NCI-H2107 (cell line): ENCODE data around the gene FDX2.

Experiments
- DNase-seq: peaks from one replicate; lab custom pipeline; 2025; lab: John Stamatoyannopoulos, UW

The FDX2 gene

DNA sequence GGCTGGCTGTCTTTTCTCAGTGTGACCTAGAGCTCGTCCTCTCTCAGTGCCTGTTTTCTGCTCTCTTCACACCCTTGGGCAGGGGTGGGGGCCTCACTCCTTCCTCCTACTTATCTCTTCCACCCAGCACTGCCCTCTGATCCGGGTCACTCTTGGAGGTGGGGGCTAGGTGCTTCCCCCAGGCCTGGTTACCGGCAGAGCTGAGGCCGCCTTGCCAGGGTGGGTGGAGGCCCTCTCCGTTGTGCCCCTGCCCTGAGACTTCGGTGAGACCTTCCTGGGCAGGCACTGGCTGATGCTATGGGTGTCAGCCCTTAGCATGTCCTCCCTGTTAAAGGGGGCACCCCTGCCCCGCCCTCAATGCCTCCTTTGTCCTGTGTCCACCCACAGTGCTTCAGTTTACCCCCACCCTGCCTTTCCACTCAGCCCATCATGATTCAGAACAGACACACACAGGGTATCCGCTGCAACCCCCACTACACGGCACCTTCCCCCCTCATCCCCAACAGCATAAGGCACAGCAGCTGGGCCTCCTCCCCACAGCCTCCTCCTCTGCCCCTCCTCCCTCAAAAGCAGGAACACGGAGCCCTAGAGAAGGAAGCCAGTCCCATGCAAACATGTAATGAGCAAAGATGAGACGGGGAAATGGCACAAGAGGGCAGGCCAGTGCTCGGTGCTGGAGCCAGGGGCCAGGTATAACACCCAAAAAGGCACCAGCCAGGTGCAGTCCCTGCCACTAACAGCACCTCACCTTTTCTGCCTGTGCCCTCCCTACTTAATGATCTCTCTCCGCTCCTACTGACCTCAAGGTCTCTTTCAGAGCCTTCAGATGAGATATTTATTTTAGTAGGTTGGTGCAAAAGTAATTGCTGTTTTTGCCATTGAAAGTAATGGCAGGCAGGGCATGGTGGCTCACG lies 16.0 kb downstream of the FDX2 start:
- DNase-seq: no peak

DNA sequence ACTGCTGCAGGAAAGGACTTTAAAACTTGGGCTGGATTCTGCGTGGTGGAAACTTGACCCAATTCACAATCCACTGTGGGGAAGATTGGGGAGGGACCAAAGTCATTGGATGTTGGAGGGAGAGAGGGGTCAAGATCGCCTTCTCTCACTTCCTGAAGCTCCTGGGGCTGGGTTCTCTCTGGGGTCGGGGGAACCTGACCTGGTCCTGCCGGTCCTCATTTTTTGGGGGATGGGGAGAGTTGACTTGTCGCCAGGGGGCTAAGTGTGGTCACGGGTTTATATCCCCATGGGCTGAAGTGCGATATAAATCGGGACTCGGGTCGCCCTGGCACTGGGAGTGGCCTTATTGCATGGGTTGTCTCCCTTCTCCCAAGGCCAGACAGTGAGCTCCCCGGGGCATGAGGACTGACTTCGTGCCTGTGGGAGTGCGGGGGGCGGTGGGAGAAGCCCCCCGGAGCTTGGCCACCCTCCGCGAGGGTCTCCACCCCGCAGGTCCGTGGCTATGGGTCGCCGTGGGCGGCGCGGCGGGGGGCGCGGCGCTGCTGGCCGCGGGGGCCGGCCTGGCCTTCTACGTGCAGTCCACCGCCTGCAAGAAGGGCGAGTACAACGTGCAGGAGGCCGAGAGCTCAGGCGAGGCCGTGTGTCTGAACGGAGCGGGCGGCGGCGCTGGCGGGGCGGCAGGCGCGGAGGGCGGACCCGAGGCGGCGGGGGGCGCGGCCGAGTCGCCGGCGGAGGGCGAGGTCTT lies 19.8 kb downstream of the FDX2 start:
- DNase-seq: no peak

DNA sequence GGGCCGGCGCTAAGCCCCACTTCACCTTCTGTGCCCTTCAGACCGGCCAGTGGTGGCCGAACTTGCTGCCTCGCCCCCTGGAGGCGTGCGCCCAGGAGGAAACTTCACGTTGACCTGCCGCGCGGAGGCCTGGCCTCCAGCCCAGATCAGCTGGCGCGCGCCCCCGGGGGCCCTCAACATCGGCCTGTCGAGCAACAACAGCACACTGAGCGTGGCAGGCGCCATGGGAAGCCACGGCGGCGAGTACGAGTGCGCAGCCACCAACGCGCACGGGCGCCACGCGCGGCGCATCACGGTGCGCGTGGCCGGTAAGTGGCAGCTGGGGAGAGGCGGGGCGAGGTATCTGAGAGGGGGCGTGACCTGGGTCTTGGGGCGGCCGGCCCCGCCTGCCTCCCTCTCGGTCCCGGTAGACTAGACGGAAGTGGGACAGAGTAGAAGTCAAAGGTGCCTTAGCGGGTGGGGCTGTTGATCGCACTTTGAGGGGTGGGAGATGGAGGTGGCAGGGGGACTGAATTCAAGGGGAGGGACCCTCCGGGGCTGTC lies 20.4 kb downstream of the FDX2 start:
- DNase-seq: no peak

DNA sequence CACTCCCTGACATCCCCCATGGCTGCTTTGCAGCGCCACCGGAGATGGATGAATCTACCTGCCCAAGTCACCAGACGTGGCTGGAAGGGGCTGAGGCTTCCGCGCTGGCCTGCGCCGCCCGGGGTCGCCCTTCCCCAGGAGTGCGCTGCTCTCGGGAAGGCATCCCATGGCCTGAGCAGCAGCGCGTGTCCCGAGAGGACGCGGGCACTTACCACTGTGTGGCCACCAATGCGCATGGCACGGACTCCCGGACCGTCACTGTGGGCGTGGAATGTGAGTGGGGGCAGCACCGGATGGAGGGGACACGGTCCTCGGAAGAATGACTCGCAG lies 21.5 kb downstream of the FDX2 start:
- DNase-seq: no peak

DNA sequence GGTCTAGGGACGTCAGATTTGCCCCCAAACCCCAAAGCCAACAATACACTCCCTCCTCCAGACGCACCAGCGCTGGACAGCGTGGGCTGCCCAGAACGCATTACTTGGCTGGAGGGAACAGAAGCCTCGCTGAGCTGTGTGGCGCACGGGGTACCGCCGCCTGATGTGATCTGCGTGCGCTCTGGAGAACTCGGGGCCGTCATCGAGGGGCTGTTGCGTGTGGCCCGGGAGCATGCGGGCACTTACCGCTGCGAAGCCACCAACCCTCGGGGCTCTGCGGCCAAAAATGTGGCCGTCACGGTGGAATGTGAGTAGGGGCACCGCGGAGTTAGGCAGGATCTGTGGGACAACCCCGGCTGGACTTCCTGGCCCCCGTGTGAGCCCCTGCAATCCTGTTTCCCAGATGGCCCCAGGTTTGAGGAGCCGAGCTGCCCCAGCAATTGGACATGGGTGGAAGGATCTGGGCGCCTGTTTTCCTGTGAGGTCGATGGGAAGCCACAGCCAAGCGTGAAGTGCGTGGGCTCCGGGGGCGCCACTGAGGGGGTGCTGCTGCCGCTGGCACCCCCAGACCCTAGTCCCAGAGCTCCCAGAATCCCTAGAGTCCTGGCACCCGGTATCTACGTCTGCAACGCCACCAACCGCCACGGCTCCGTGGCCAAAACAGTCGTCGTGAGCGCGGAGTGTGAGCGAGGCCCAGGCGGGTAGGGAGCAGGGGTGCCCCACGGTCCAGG lies 22.0 kb downstream of the FDX2 start:
- no peak for DNase-seq

DNA sequence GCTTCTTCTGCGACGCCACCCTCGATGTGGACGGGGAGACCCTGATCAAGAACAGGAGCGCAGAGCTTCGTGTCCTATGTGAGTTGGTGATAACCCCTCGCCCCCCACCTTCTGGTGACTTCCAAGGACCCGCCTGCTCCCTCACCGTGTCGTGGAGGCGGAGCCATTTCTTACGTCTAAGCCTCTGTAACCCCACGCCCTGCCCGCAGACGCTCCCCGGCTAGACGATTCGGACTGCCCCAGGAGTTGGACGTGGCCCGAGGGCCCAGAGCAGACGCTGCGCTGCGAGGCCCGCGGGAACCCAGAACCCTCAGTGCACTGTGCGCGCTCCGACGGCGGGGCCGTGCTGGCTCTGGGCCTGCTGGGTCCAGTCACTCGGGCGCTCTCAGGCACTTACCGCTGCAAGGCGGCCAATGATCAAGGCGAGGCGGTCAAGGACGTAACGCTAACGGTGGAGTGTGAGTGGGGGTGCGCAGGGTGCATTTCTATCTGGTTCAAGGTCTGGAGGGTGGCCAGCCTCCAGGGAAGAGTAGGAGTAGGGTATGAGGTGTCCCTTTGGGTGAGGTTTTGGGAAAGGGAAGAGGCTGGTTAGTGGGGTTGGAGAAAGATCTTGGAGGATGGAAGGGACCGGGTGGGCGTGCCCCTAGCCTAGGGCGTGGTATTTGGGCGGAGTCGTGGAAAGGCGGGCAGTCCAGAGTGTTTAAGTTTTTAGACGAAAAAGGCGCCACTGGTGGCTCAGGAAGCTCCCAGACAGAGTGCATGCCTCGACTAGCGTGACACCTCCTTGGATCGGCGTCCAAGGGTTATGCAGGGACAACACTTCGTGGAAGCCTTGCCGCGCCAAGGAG lies 22.8 kb downstream of the FDX2 start:
- no peak for DNase-seq

DNA sequence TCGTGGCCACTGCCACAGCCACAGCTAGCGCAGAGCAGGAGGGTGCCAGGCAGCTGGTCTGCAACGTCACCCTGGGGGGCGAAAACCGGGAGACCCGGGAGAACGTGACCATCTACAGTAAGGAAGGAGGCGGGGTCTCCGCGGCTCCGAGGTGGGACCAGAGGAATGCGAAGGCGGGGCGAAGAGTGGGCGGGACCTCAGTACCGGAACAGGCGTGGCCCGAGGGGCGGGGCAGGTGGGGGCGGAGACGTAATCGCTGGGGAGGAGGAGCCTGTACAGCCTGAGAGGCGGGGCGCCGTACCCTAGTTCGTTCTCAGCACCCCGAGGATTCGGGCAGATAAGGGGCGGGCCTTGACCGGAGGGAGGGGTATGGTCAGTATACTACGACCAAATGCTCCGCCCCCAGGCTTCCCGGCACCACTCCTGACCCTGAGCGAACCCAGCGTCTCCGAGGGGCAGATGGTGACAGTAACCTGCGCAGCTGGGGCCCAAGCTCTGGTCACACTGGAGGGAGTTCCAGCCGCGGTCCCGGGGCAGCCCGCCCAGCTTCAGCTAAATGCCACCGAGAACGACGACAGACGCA lies 23.5 kb downstream of the FDX2 start:
- no peak for DNase-seq

DNA sequence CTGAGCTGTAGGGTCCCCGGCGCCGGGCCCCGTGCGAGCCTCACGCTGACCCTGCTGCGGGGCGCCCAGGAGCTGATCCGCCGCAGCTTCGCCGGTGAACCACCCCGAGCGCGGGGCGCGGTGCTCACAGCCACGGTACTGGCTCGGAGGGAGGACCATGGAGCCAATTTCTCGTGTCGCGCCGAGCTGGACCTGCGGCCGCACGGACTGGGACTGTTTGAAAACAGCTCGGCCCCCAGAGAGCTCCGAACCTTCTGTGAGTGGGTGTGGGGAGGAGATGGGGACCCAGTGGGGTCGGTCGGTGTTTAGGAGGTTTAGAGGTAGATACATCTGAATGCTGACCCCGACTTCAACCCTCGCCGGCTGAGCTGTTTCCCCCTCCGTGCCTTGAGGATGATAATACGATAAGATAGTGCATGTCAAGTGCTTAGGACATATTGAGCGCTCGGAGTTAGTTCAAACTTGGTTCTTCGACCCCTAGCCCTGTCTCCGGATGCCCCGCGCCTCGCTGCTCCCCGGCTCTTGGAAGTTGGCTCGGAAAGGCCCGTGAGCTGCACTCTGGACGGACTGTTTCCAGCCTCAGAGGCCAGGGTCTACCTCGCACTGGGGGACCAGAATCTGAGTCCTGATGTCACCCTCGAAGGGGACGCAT lies 24.1 kb downstream of the FDX2 start:
- DNase-seq: no peak

DNA sequence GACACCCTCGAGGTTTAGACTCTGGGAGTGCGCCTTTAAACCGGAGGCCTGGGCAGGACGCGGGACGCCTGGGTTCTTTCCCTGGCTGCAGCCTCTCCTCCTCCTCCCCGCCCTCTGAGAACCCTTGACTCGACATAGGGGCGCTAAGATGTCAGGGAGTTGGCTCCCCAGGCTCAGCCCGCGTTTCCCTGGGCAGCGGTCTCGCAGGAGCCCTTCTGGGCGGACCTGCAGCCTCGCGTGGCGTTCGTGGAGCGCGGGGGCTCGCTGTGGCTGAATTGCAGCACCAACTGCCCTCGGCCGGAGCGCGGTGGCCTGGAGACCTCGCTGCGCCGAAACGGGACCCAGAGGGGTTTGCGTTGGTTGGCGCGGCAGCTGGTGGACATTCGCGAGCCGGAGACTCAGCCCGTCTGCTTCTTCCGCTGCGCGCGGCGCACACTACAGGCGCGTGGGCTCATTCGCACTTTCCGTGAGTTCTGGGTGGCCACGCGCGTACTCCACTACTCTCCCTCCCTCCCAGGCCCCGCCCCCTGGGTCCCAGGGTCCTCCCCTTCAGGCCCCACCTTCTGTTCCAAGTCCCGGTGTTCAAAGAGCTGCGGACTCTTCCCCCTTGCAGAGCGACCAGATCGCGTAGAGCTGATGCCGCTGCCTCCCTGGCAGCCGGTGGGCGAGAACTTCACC lies 24.8 kb downstream of the FDX2 start:
- DNase-seq: no peak

DNA sequence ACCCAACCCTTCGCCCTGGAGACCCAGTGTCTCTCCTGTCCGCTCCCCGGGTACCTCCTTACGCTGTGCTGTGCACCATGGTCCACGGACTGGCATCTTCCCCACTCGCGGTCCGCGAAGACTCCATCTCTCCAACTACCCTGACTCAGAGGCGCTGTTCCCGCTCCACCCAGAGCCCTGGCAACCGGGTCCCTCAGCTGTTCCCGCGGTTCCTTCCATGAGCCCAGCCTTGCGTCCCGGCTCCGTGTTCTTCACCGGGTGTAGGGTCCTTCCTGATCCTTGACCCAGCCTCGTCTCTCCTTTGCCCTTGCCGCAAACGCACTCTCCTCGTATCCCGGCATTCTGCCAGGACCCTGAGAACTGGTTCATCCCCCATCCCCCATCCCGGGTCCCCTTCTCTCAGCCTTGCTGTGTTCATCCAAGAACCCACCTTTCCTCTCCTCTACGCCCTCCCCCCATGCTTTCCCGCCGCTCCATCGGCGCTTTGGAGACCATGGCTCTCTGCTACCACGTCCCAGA lies 25.4 kb downstream of the FDX2 start:
- DNase-seq: no peak

DNA sequence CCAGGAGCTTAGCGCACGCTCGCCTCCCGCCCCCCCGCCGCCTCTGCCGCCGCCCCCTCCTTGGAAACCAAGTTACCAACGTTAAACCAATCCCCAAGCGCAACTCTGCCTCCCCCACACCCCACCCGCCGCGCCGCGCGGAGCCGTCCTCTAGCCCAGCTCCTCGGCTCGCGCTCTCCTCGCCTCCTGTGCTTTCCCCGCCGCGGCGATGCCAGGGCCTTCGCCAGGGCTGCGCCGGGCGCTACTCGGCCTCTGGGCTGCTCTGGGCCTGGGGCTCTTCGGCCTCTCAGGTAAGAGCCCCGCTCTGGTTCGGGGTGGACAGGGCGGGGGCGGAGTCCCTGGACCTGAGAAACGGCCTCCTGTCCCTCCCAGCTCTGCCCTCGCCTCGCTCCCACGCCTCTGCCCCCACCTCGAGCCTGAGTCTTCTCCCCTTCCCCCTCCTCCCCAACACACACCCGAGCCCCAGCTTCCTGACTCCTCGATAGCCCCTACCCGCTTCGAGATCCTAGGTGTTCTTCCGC lies 25.9 kb downstream of the FDX2 start, which contains the start of gene ICAM5:
Gene ICAM5, plus strand, starts transcription at position 117 of the 521 bp plus-strand sequence. Its CDS starts 92 bp downstream, at position 209.
- DNase-seq: no peak

DNA sequence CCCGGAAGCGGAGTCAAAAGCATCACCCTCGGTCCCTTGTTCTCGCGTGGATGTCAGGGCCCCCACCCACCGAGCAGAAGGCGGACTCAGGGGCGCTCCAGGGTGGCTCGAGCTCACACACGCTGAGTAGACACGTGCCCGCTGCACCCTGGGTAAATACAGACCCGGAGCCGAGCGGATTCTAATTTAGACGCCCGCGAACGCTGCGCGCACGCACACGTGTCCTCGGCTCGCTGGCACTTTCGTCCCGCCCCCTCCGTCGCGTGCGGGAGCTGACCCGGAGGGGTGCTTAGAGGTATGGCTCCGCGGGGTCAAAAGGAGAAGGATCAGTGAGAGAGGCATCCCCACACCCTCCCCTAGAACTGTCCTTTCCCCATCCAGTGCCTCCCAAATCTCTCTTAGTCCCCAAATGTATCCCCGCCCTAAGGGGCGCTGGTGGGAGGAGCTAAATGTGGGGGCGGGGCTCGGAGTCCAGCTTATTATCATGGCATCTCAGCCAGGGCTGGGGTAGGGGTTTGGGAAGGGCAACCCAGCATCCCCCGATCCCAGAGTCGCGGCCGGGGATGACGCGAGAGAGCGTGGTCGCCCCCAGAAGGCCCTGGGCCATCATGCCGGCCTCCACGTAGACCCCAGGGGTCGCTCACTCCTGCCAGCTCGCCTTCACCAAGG lies 26.5 kb downstream of the FDX2 start:
- DNase-seq: no peak

DNA sequence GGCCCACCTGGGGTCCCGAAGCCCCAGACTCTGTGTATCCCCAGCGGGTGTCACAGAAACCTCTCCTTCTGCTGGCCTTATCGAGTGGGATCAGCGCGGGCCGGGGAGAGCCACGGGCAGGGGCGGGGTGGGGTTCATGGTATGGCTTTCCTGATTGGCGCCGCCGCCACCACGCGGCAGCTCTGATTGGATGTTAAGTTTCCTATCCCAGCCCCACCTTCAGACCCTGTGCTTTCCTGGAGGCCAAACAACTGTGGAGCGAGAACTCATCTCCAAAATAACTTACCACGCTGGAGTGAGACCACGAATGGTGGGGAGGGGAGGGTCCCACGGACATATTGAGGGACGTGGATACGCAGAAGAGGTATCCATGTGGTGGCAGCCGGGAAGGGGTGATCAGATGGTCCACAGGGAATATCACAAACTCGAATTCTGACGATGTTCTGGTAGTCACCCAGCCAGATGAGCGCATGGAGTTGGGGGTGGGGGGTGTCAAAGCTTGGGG lies 27.1 kb downstream of the FDX2 start:
- DNase-seq: no peak

DNA sequence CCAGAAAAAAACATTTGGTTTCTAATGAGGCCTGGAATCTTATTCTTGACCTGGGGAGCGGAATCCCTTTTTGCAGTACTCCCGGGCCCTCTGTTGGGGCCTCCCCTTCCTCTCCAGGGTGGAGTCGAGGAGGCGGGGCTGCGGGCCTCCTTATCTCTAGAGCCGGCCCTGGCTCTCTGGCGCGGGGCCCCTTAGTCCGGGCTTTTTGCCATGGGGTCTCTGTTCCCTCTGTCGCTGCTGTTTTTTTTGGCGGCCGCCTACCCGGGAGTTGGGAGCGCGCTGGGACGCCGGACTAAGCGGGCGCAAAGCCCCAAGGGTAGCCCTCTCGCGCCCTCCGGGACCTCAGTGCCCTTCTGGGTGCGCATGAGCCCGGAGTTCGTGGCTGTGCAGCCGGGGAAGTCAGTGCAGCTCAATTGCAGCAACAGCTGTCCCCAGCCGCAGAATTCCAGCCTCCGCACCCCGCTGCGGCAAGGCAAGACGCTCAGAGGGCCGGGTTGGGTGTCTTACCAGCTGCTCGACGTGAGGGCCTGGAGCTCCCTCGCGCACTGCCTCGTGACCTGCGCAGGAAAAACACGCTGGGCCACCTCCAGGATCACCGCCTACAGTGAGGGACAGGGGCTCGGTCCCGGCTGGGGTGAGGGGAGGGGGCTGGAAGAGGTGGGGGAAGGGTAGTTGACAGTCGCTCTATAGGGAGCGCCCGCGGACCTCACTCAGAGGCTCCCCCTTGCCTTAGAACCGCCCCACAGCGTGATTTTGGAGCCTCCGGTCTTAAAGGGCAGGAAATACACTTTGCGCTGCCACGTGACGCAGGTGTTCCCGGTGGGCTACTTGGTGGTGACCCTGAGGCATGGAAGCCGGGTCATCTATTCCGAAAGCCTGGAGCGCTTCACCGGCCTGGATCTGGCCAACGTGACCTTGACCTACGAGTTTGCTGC lies 28.7 kb downstream of the FDX2 start, which contains the start of gene ICAM4:
Gene ICAM4, plus strand, starts transcription at position 153 of the 935 bp plus-strand sequence. Its CDS starts 58 bp downstream, at position 211.
- DNase-seq: no peak

DNA sequence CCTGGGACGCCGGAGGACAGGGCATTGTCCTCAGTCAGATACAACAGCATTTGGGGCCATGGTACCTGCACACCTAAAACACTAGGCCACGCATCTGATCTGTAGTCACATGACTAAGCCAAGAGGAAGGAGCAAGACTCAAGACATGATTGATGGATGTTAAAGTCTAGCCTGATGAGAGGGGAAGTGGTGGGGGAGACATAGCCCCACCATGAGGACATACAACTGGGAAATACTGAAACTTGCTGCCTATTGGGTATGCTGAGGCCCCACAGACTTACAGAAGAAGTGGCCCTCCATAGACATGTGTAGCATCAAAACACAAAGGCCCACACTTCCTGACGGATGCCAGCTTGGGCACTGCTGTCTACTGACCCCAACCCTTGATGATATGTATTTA lies 30.4 kb downstream of the FDX2 start:
- DNase-seq: no peak

DNA sequence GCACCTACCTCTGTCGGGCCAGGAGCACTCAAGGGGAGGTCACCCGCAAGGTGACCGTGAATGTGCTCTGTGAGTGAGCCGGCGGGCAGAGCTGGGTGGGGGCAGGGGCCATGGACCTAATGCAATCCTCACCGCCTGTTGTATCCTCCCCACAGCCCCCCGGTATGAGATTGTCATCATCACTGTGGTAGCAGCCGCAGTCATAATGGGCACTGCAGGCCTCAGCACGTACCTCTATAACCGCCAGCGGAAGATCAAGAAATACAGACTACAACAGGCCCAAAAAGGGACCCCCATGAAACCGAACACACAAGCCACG lies 30.9 kb downstream of the FDX2 start:
- no peak for DNase-seq
